Mesendoderm (in vitro differentiated cells): ENCODE results near the gene SMYD4.

Source experiments
- DNase-seq: peaks from one replicate; pipeline ENCODE4 v3.0.0; 2013
- H2AK5ac ChIP-seq: 2 replicates; pipeline ENCODE4 v1.6.1; 2013; ENCODE audit warnings: low read length, inconsistent platforms
- H2BK120ac ChIP-seq: 2 replicates; pipeline ENCODE4 v1.6.1; 2013; ENCODE audit warnings: low read depth, mild to moderate bottlenecking, low read length, moderate library complexity, mixed read lengths
- H2BK15ac ChIP-seq: replicated peaks from 2 replicates; pipeline ENCODE4 v1.6.1; 2013; ENCODE audit warnings: low read depth, mild to moderate bottlenecking, moderate library complexity
- H2BK5ac ChIP-seq: 2 replicates; pipeline ENCODE4 v1.6.1; 2013; ENCODE audit warnings: low read length, inconsistent platforms
- H3K18ac ChIP-seq: 2 replicates; pipeline ENCODE4 v1.6.1; 2013; ENCODE audit warnings: mild to moderate bottlenecking, low read length, mixed read lengths
- H3K23ac ChIP-seq: one replicate; pipeline ENCODE4 v1.6.1; 2013; ENCODE audit warnings: low read length
- H3K27ac ChIP-seq: 2 replicates; pipeline ENCODE4 v1.5.1; 2013; ENCODE audit warnings: low read depth, mild to moderate bottlenecking, inconsistent platforms, low read length, moderate library complexity
- H3K27me3 ChIP-seq: 2 replicates; pipeline ENCODE4 v1.6.1; 2013; ENCODE audit warnings: low read length, control low read depth, mild to moderate bottlenecking, inconsistent platforms; ENCODE audit not compliant: insufficient read depth, poor library complexity
- H3K36me3 ChIP-seq: 2 replicates; pipeline ENCODE4 v1.6.1; 2013; ENCODE audit warnings: low read length, inconsistent platforms; ENCODE audit not compliant: control insufficient read depth, insufficient read depth
- H3K4ac ChIP-seq: one replicate; pipeline ENCODE4 v1.6.1; 2013; ENCODE audit warnings: low read depth, mild to moderate bottlenecking, low read length, moderate library complexity
- H3K4me1 ChIP-seq: 2 replicates; pipeline ENCODE4 v1.6.1; 2013; ENCODE audit warnings: low read depth, low read length, inconsistent platforms; ENCODE audit not compliant: control insufficient read depth
- H3K4me2 ChIP-seq: 2 replicates; pipeline ENCODE4 v1.6.1; 2013; ENCODE audit warnings: low read length
- H3K4me3 ChIP-seq: 2 replicates; pipeline ENCODE4 v1.5.1; 2013; ENCODE audit warnings: mild to moderate bottlenecking, low read length
- H3K56ac ChIP-seq: one replicate; pipeline ENCODE4 v1.6.1; 2013; ENCODE audit warnings: low read length
- H3K79me1 ChIP-seq: 2 replicates; pipeline ENCODE4 v1.6.1; 2013; ENCODE audit warnings: low read length, inconsistent platforms
- H3K79me2 ChIP-seq: 2 replicates; pipeline ENCODE4 v1.6.1; 2013; ENCODE audit warnings: mild to moderate bottlenecking, low read length; ENCODE audit not compliant: control insufficient read depth, insufficient read depth
- H3K9ac ChIP-seq: 2 replicates; pipeline ENCODE4 v1.6.1; 2013; ENCODE audit warnings: low read length, inconsistent platforms
- H4K5ac ChIP-seq: one replicate; pipeline ENCODE4 v1.6.1; 2013; ENCODE audit warnings: low read length
- H4K8ac ChIP-seq: one replicate; pipeline ENCODE4 v1.6.1; 2013; ENCODE audit warnings: low read depth, mild to moderate bottlenecking, control low read depth, low read length, moderate library complexity
- WGBS: extraction: QIAGEN DNeasy Blood & Tissue Kit; methylation state at CpG from one replicate; pipeline ENCODE4 v1.1.7; 2013; ENCODE audit warnings: low lambda C conversion rate, missing lambda C conversion rate; ENCODE audit not compliant: insufficient coverage; ENCODE audit errors: extremely low coverage; 5-methylcytosine and 5-hydroxymethylcytosine counted together

The SMYD4 gene

DNA sequence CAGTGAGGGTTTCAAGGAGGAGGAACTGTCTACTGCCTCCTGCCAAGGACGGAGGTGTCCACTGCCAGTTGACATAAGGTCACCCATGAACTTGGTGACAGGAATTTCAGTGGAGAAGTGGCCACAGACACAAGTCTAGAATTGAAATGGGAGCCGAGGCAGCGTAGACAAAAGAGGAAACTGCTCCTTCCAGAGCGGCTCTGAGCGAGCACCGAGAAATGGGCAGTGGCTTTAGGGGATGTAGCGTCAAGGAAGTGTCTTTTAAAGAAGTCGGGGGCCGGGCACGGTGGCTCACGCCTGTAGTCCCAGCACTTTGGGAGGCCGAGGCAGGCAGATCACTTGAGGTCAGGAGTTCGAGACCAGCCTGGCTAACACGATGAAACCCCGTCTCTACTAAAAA is 70.9 kb downstream of the SMYD4 start:
- Histone ChIP-seq H3K79me1 (no peaks in the 10 kb centered on the region), H4K8ac (no peak overlapping the region), H3K27ac (no peak overlapping the region), H3K18ac (no peak overlapping the region), H3K4ac (no peak overlapping the region), H3K79me2 (no peaks in the 10 kb centered on the region), H3K4me3 (no peak overlapping the region), H3K4me1 (peaks cover 4% of the 10 kb centered on the region), H3K23ac (no peak overlapping the region), H3K27me3 (no peaks in the 10 kb centered on the region), H4K5ac (no peak overlapping the region), H3K56ac (no peak overlapping the region), H3K9ac (no peak overlapping the region), H2AK5ac (no peak overlapping the region), H2BK5ac (no peak overlapping the region), H2BK15ac (no peak overlapping the region), H3K36me3 (no peaks in the 10 kb centered on the region), H3K4me2 (no peak overlapping the region), H2BK120ac (no peak overlapping the region)
- no CpG with 5 or more reads among the region's 15 CpGs for WGBS
- no peak for DNase-seq

DNA sequence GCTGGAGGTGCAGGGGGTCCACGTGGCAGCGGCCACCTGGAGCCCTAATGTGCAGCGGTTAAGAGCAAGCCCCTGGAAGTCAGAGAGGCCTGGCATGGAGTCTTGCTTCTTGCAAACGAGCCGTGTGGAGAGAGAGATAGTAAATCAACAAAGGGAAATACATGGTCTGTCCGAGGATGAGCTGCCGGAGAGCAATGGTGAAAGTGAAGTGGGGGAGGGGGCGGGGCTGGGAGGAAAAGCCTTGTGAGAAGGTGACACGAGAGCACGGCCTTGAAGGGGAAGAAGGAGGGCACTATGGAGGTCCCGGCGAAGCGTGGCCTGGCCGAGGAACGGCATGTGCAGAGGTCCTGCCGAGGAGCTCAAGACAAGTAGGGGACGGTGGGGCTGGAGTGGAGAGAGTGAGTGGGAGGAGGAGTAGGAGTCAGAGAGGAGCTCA is 73.9 kb downstream of the SMYD4 start:
- no peak overlapping the region for H2BK5ac ChIP-seq
- DNase-seq, result peak; percentile 27
- no peak overlapping the region for H3K23ac ChIP-seq
- no CpG with 5 or more reads among the region's 17 CpGs for WGBS
- H3K18ac ChIP-seq, result no peak overlapping the region
- H3K56ac ChIP-seq, result peak overlapping the region; percentile 5
- no peak overlapping the region for H3K4me2 ChIP-seq
- H3K79me1 ChIP-seq, result no peaks in the 10 kb centered on the region
- no peaks in the 10 kb centered on the region for H3K36me3 ChIP-seq
- H3K79me2 ChIP-seq, result no peaks in the 10 kb centered on the region
- no peaks in the 10 kb centered on the region for H3K27me3 ChIP-seq
- no peak overlapping the region for H2BK15ac ChIP-seq
- no peak overlapping the region for H3K9ac ChIP-seq
- H4K5ac ChIP-seq, result no peak overlapping the region
- H2BK120ac ChIP-seq, result no peak overlapping the region
- H3K27ac ChIP-seq, result no peak overlapping the region
- H3K4ac ChIP-seq, result no peak overlapping the region
- H3K4me3 ChIP-seq, result no peak overlapping the region
- no peak overlapping the region for H2AK5ac ChIP-seq
- no peaks in the 10 kb centered on the region for H3K4me1 ChIP-seq
- H4K8ac ChIP-seq, result no peak overlapping the region

DNA sequence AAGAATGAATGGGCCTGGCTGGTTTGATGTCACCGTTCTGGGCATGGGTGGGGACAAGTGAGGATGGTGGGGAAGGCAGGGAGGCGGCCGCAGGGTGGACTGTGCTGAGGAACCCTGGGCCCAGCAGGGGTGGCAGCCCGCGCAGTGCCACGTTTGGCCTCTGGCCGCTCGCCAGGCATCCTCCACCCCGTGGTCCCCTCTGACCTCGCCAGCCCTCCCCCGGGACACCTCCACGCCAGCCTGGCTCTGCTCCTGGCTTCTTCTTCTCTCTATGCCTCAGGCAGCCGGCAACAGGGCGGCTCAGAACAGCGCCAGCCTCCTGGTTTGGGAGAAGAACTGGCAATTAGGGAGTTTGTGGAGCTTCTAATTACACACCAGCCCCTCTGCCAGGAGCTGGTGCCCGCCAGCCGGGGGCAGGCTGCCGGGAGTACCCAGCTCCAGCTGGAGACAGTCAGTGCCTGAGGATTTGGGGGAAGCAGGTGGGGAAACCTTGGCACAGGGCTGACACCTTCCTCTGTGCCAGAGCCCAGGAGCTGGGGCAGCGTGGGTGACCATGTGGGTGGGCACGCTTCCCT is 74.4 kb downstream of the SMYD4 start:
- no peak overlapping the region for H4K8ac ChIP-seq
- no peak overlapping the region for H4K5ac ChIP-seq
- no peak overlapping the region for H3K4me3 ChIP-seq
- no peak overlapping the region for H2BK15ac ChIP-seq
- no CpG with 5 or more reads among the region's 20 CpGs for WGBS
- H3K27me3 ChIP-seq, result no peaks in the 10 kb centered on the region
- DNase-seq, result no peak
- no peak overlapping the region for H2BK5ac ChIP-seq
- H3K36me3 ChIP-seq, result no peaks in the 10 kb centered on the region
- no peaks in the 10 kb centered on the region for H3K79me2 ChIP-seq
- H2BK120ac ChIP-seq, result no peak overlapping the region
- no peak overlapping the region for H3K18ac ChIP-seq
- H3K9ac ChIP-seq, result no peak overlapping the region
- no peak overlapping the region for H3K56ac ChIP-seq
- H3K79me1 ChIP-seq, result no peaks in the 10 kb centered on the region
- H3K27ac ChIP-seq, result no peak overlapping the region
- no peak overlapping the region for H3K4me2 ChIP-seq
- H2AK5ac ChIP-seq, result no peak overlapping the region
- H3K4me1 ChIP-seq, result no peaks in the 10 kb centered on the region
- H3K23ac ChIP-seq, result no peak overlapping the region
- H3K4ac ChIP-seq, result no peak overlapping the region

DNA sequence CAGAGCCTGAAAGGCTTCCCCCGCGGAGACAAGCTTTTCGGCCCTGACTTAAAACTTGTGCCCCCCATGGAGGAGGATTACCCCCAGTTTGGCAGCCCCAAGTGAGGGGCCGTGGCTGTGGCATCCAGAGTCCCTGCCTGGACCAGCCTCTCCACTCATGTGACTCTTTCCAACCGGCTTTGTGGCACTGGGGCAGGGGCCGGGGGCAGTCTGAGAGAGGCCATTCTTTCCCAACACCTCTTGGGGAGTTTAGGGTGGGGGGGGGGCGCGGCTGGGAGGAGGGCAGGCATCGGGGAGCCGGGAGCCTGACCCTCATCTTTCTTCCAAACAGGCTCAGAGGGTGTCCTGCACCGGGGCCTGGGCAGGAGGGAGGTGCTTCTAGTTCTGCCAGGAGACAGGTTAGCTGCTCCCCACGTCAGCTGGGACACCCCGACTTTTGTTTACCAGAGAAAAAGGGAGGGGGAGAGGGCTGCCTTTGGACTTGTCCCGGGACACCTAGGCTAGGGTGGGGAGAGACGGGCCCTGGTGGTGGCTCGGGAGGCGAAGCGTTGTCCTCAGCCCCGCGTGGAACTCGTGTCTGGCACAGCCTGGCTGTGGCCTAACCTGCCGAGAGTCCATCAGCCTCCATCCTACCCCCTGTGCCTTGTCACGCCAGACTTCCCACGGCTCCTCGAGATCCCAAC is 75.1 kb downstream of the SMYD4 start:
- no peak overlapping the region for H3K56ac ChIP-seq
- H3K4me3 ChIP-seq, result no peak overlapping the region
- no peak for DNase-seq

DNA sequence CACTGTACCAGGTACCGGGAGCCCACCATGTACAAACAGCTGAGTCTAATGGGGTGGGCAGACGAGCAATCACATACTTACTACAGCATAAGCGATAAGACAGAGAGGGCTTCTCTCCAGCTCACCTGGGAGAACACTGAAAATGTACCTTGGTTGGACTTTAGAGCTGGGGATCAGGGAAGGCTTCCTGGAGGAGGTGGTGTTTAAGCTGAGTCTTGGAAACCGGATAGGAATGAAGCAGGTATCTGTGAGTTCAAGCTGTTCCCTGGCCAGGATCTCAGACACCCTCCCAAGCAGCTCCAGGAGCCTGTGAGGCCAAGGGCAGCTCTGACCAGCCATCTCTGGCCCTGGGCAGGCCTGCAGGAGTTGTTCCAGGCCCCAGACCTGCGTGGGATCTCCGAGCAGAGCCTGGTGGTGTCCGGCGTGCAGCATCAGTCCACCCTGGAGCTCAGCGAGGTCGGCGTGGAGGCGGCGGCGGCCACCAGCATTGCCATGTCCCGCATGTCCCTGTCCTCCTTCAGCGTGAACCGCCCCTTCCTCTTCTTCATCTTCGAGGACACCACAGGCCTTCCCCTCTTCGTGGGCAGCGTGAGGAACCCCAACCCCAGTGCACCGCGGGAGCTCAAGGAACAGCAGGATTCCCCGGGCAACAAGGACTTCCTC is 75.8 kb downstream of the SMYD4 start:
- no peak for DNase-seq
- Histone ChIP-seq H2BK120ac (no peak overlapping the region), H2BK15ac (no peak overlapping the region), H3K4me3 (no peak overlapping the region), H3K9ac (no peak overlapping the region), H3K23ac (no peak overlapping the region), H3K79me2 (no peaks in the 10 kb centered on the region), H2BK5ac (no peak overlapping the region), H3K18ac (no peak overlapping the region), H3K36me3 (no peaks in the 10 kb centered on the region), H2AK5ac (no peak overlapping the region), H3K79me1 (no peaks in the 10 kb centered on the region), H4K8ac (no peak overlapping the region), H3K27ac (no peak overlapping the region), H3K4ac (no peak overlapping the region), H3K56ac (no peak overlapping the region), H3K4me2 (no peak overlapping the region), H3K27me3 (no peaks in the 10 kb centered on the region), H4K5ac (no peak overlapping the region), H3K4me1 (no peaks in the 10 kb centered on the region)
- no CpG with 5 or more reads among the region's 23 CpGs for WGBS

More for the DNA sequence above, 75.1 kb downstream of the SMYD4 start:
- Histone ChIP-seq H3K27me3 (no peaks in the 10 kb centered on the region), H3K23ac (no peak overlapping the region), H4K5ac (no peak overlapping the region), H3K9ac (no peak overlapping the region), H3K79me1 (no peaks in the 10 kb centered on the region), H2BK120ac (no peak overlapping the region), H2AK5ac (no peak overlapping the region), H3K18ac (no peak overlapping the region), H2BK15ac (no peak overlapping the region), H4K8ac (no peak overlapping the region), H2BK5ac (no peak overlapping the region), H3K4me2 (no peak overlapping the region), H3K4me1 (no peaks in the 10 kb centered on the region), H3K27ac (no peak overlapping the region), H3K36me3 (no peaks in the 10 kb centered on the region), H3K4ac (no peak overlapping the region), H3K79me2 (no peaks in the 10 kb centered on the region)
- no CpG with 5 or more reads among the region's 25 CpGs for WGBS
